ENCODE results near the gene NTSR2. TPM values are rescaled to one million over a fixed set of nuclear protein-coding genes. Genes with fewer than 3 reads are reported as not detected.
A peak's percentile ranks its signal among the peaks of the same experiment; 100 is the strongest.

The NTSR2 gene
- total RNA-seq, 2 donors from 2014 or later = not detected

DNA sequence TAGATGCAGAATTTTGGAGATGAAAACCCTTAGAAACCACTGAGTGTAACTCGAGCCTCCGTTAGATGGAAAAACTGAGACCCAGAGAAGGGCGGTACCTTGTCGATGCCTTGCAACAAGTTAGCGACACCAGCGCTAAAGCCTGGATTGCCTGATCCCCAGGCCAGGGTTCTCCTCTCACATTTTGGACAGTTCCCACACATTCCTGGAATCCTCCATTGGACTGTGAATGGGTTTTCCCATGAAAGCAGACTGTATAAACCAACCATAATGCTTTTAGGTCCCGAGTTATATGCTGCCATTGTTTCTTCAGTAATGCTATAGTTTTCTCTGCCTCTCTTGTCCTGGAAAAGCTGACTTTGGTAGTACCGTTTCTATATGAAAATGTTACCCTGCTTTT, 39.3 kb upstream of the NTSR2 start:
- Mint-ChIP-seq H3K27ac (no peak overlapping the region), H3K4me1 (ENCODE audit: low read depth) (no peaks in the 10 kb centered on the region), H3K36me3 (ENCODE audit: insufficient read depth in 2 of 2) (no peaks in the 10 kb centered on the region), H3K27me3 (ENCODE audit: low read depth) (no peaks in the 10 kb centered on the region), H3K9me3 (no peaks in the 10 kb centered on the region), H3K4me3 (no peak overlapping the region)
- ATAC-seq (replicated peaks in 1 of 2) (no peak), DNase-seq (no peak)

- no peaks in the 10 kb centered on the region for H3K27me3 Mint-ChIP-seq (ENCODE audit: low read depth)
- H3K4me3 Mint-ChIP-seq = no peak overlapping the region
- H3K4me1 Mint-ChIP-seq (ENCODE audit: low read depth) = no peaks in the 10 kb centered on the region
- ATAC-seq (replicated peaks in 1 of 2) = no peak
- no peaks in the 10 kb centered on the region for H3K36me3 Mint-ChIP-seq (ENCODE audit: insufficient read depth in 2 of 2)
- H3K27ac Mint-ChIP-seq = no peak overlapping the region
- no peaks in the 10 kb centered on the region for H3K9me3 Mint-ChIP-seq
- DNase-seq = no peak
These were observed 38.1 kb upstream of the NTSR2 start for GRCh38 chr2:11708106-11708505.

DNA sequence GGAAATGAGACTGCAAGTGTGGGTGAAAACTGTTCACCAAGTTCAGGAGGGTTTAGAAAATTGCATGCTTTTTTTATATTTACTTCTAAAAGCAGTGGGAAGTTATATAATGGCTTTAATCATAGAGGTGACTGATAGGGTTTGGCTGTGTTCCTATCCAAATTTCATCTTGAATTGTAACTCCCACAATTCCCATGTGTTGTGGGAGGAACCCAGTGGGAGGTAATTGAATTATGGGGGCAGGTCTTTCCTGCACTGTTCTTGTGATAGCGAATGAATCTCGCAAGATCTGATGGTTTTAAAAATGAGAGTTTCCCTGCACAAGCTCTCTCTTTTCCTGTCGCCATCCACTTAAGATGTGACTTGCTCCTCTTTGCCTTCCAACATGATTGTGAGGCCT, 35.7 kb upstream of the NTSR2 start:
- Mint-ChIP-seq H3K27me3 (ENCODE audit: low read depth) (no peaks in the 10 kb centered on the region), H3K4me3 (no peak overlapping the region), H3K4me1 (ENCODE audit: low read depth) (no peaks in the 10 kb centered on the region), H3K36me3 (ENCODE audit: insufficient read depth in 2 of 2) (no peaks in the 10 kb centered on the region), H3K27ac (no peak overlapping the region), H3K9me3 (no peaks in the 10 kb centered on the region)
- ATAC-seq (replicated peaks in 1 of 2) = no peak
- no peak for DNase-seq

- Mint-ChIP-seq H3K27ac (no peak overlapping the region), H3K27me3 (ENCODE audit: low read depth) (no peaks in the 10 kb centered on the region), H3K36me3 (ENCODE audit: insufficient read depth in 2 of 2) (no peaks in the 10 kb centered on the region), H3K4me1 (ENCODE audit: low read depth) (no peaks in the 10 kb centered on the region), H3K9me3 (no peaks in the 10 kb centered on the region), H3K4me3 (no peak overlapping the region)
- ATAC-seq (replicated peaks in 1 of 2) = no peak
- no peak for DNase-seq
These were observed 35.1 kb upstream of the NTSR2 start for GRCh38 chr2:11705063-11705462.

GRCh38 chr2:11703700-11704099, 33.7 kb upstream of the NTSR2 start:
- Mint-ChIP-seq H3K9me3 (no peaks in the 10 kb centered on the region), H3K27me3 (ENCODE audit: low read depth) (no peaks in the 10 kb centered on the region), H3K27ac (no peak overlapping the region), H3K4me1 (ENCODE audit: low read depth) (no peaks in the 10 kb centered on the region), H3K36me3 (ENCODE audit: insufficient read depth in 2 of 2) (no peaks in the 10 kb centered on the region), H3K4me3 (no peak overlapping the region)
- no peak for DNase-seq
- no peak for ATAC-seq (replicated peaks in 1 of 2)

- no peak overlapping the region for H3K4me3 Mint-ChIP-seq
- H3K27me3 Mint-ChIP-seq (ENCODE audit: low read depth) = no peaks in the 10 kb centered on the region
- ATAC-seq (replicated peaks in 1 of 2) (no peak), DNase-seq (no peak)
- no peaks in the 10 kb centered on the region for H3K36me3 Mint-ChIP-seq (ENCODE audit: insufficient read depth in 2 of 2)
- H3K27ac Mint-ChIP-seq = no peak overlapping the region
- H3K4me1 Mint-ChIP-seq (ENCODE audit: low read depth) = no peaks in the 10 kb centered on the region
- no peaks in the 10 kb centered on the region for H3K9me3 Mint-ChIP-seq
These were observed 33.0 kb upstream of the NTSR2 start for GRCh38 chr2:11702946-11703345.

DNA sequence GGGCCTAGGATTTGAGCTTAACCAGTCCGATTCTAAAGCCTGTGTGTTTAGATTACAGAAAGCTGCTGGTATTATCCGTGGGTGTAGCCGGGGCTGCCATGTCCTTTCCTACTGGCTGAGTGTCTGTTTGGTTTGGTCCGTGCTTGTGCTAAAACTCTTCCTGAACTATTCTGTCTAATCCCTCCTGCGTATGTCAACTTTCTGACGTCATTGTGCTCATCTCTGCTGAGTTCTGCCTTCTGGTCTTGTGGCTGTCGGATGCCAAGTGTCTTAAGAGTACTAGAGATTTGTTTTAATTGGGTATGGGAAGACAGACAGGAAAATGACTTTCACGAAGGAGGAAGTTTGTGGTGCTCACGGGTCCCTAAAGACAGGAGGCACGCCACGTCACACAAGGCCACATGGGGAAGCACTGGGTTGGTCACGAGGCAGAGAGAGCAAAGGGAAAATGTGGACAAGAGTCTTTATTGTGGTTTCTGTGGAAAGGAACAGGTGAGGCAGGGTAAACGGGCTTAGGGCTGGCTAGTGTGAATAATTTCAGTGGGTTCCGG, 31.8 kb upstream of the NTSR2 start:
- no peak overlapping the region for H3K27ac Mint-ChIP-seq
- no peaks in the 10 kb centered on the region for H3K9me3 Mint-ChIP-seq
- DNase-seq (no peak), ATAC-seq (replicated peaks in 1 of 2) (no peak)
- peaks cover 7% of the 10 kb centered on the region for H3K27me3 Mint-ChIP-seq (ENCODE audit: low read depth)
- no peak overlapping the region for H3K4me3 Mint-ChIP-seq
- H3K4me1 Mint-ChIP-seq (ENCODE audit: low read depth) = peaks cover 6% of the 10 kb centered on the region
- no peaks in the 10 kb centered on the region for H3K36me3 Mint-ChIP-seq (ENCODE audit: insufficient read depth in 2 of 2)

DNA sequence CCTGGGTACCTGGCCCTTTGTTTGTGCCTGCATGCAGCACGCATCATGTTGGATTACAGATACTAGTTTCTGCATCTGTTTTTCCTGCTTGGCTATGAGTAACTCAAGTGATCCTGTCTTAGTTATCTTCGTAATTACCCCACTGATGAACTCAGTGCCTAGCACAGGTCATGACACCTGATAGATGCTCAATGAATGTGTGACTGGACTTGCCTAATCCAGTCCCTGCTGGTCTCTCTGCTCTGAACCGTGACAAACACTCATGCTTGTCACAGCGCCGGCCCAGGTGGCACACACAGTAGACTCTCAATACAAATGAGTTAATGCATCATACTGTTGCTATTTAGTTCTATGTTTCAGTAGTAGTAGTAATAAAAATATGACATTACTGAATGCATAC, 31.2 kb upstream of the NTSR2 start:
- Mint-ChIP-seq H3K36me3 (ENCODE audit: insufficient read depth in 2 of 2) (no peaks in the 10 kb centered on the region), H3K27ac (no peak overlapping the region), H3K9me3 (no peaks in the 10 kb centered on the region), H3K4me1 (ENCODE audit: low read depth) (peaks cover 8% of the 10 kb centered on the region), H3K4me3 (no peak overlapping the region), H3K27me3 (ENCODE audit: low read depth) (peaks cover 12% of the 10 kb centered on the region)
- DNase-seq (no peak), ATAC-seq (replicated peaks in 1 of 2) (no peak)

DNA sequence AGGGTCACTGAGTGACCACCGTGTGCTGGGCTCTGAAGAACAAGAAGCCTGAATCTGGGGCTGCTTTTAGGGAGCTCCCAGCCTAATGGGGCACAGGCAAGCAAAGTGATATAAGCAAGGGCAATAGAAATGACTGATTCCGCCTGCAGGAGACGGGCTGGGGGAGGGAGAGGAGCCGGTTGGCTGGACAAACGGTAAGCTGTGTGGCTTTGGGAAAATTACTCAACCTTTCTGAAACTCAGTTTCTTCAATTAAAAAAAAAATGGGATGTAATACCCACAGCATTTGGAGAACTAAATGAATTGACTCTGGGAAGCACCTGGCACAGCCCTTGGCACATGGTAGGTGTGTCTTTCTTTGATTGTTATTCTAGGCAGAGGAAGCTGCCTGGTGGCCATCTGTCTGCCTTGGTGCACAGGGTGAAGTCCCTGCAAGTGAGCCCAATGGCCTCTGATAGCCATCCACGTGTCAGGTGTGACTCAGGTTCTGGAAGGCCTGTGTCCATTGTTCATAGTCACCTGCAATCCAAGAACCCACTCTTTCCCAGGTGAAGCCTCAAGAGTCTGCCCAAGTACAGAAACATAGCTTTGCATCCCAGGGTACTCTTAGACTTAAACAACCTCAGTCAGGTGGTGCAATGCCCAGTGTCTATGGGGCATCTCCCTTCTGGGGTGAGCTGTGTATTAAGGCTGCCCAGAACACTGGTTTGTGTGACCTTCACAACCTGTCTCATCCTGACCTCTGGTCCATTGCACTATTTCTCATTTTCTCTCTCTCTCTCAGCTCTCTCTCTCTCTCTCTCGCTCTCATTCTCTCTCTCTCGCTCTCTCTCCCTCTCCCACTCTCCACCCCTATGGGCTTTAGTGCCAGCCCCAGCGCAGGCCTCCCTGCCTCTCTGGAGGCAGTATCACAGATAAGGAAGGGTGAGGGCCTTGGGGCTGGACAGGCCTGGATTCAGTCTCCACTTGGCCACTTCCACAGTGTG, 30.0 kb upstream of the NTSR2 start:
- no peak for DNase-seq
- Mint-ChIP-seq H3K27ac (no peak overlapping the region), H3K9me3 (no peaks in the 10 kb centered on the region), H3K4me1 (ENCODE audit: low read depth) (peaks cover 17% of the 10 kb centered on the region), H3K36me3 (ENCODE audit: insufficient read depth in 2 of 2) (no peaks in the 10 kb centered on the region), H3K27me3 (ENCODE audit: low read depth) (peaks cover 12% of the 10 kb centered on the region), H3K4me3 (no peak overlapping the region)
- no peak for ATAC-seq (replicated peaks in 1 of 2)

DNA sequence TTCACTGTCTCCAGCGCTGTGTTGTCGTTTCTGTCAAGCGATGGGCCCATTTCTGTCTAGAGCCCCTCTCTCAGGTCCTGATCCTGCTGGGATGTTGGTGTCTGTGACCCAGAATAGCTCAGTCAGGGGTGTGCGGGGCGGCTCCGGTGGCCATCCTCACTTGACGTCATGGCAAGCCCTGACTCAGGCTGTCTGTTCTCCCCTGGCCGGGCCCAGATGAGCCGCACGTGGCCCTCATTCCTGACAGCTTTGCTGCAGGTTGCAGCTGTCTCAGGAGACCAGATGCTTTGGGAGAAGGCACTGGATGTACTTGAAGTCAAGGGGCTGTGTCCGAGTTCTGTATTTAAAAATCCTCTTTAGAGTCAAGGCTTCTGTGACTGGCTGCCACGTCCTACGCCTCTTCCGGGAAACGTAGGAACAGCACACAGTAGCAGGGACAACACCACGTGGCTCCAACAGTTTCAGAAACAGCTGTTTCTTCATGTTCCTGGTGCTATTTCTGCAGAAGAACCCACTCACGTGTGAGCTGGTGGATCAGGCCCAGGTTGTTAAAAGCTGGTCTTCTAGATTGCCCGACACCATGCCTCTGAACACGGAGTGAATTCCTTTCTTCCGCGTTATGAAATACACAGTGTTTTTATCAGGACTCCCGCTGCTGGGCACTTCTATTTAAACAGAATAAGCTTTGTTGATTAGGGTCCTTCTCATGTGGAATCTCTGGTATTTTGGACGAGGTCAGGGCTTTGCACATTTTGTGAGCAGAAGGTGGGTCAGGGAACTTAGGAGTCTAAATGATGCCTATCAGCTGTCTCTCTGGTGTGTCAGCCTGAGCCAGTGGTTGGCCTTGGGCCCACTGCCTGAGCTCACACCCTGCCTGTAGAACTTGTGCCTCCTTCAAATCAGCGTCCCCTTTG, 28.3 kb upstream of the NTSR2 start:
- no peak overlapping the region for H3K27ac Mint-ChIP-seq
- H3K36me3 Mint-ChIP-seq (ENCODE audit: insufficient read depth in 2 of 2) = no peaks in the 10 kb centered on the region
- DNase-seq (no peak), ATAC-seq (replicated peaks in 1 of 2) (no peak)
- H3K27me3 Mint-ChIP-seq (ENCODE audit: low read depth) = peaks cover 12% of the 10 kb centered on the region
- no peaks in the 10 kb centered on the region for H3K9me3 Mint-ChIP-seq
- H3K4me3 Mint-ChIP-seq = no peak overlapping the region
- peaks cover 20% of the 10 kb centered on the region for H3K4me1 Mint-ChIP-seq (ENCODE audit: low read depth)

DNA sequence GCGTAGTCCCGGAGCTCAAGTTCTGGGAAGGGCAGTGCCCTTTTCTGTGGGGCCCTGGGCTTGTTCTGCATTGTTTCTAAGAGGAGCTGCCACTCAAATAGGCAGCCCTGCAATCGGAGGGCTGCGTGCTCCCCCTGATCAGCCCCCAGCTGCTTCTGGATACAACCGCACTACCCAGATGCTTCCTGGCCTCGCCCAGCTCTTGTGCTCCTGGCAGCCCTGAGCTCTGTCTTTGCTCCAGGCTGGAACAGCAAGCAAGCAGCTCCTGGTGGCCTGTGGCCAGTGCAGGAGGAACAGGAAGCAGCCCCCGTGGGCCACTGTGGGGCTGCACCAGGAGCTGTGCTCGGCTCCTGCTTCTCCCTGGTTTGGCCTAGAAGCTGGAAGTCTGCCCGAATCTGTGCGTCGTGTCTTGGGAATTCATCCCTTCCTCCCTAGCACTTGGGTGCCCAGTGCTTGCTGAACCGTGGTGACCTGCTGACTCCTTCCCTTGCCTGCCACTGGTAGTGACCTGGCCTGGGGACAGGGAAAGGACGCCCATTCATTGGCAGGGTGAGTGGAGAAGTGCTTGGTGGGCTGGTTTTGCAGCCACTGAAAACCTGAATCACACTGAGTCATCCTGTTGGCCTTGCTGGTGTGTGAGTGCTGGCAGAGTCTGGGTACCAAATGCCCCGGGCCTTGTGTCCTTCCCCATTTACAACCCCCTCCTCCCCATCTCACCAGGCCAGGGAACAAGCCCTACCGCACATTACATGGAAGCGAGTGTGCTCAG, 27.3 kb upstream of the NTSR2 start:
- Mint-ChIP-seq H3K27me3 (ENCODE audit: low read depth) (peaks cover 12% of the 10 kb centered on the region), H3K4me1 (ENCODE audit: low read depth) (peaks cover 27% of the 10 kb centered on the region), H3K4me3 (no peak overlapping the region), H3K27ac (no peak overlapping the region), H3K36me3 (ENCODE audit: insufficient read depth in 2 of 2) (no peaks in the 10 kb centered on the region), H3K9me3 (no peaks in the 10 kb centered on the region)
- ATAC-seq (replicated peaks in 1 of 2) = peak; percentile 45
- DNase-seq = no peak

GRCh38 chr2:11696736-11697102, 26.7 kb upstream of the NTSR2 start:
- no peaks in the 10 kb centered on the region for H3K9me3 Mint-ChIP-seq
- H3K27me3 Mint-ChIP-seq (ENCODE audit: low read depth) = peaks cover 12% of the 10 kb centered on the region
- ATAC-seq (replicated peaks in 1 of 2) (no peak), DNase-seq (no peak)
- H3K4me3 Mint-ChIP-seq = no peak overlapping the region
- no peak overlapping the region for H3K27ac Mint-ChIP-seq
- H3K36me3 Mint-ChIP-seq (ENCODE audit: insufficient read depth in 2 of 2) = no peaks in the 10 kb centered on the region
- H3K4me1 Mint-ChIP-seq (ENCODE audit: low read depth) = peaks cover 27% of the 10 kb centered on the region
